HepG2 (cell line): ENCODE data around the gene HEBP1. TPM values are rescaled to one million over a fixed set of nuclear protein-coding genes. Genes with fewer than 3 reads are reported as not detected.

Source experiments
- ATAC-seq: fragments of 200-7000 bp; cut with Tn5 transposase; 3 replicates; pipeline ENCODE4 v1.9.1; 2020; ENCODE audit warnings: mild to moderate bottlenecking, moderate library complexity
- BruUV-seq: library from RNA; stranded (reverse); fragments of 400-500 nt; replicated peaks from 2 replicates; lab custom pipeline; 2021; lab: Mats Ljungman, UMichigan
- CTCF ChIA-PET: fragments of 300-600 bp; formaldehyde crosslinking; extraction: SDS; loops from one replicate; lab custom pipeline; 2021; ENCODE audit warnings: low total read pairs, inconsistent platforms, low intra/inter-chr PET ratio; lab: Yijun Ruan, JAX
- POLR2A ChIA-PET: fragments of 350-600 bp; sonication (Branson Sonifier 250); formaldehyde crosslinking; loops from one replicate; lab custom pipeline; 2020; ENCODE audit warnings: antibody characterized with exemption, inconsistent platforms; lab: Yijun Ruan, JAX
- DNase-seq: peaks from one replicate; pipeline ENCODE4 v3.0.0-alpha.2; 2015; ENCODE audit warnings: low spot score
- FAIRE-seq: peaks from 3 replicates; lab custom pipeline; 2011; peaks lifted over from hg19 to GRCh38; lab: Jason Lieb, UNC
- H2AFZ ChIP-seq: one replicate; pipeline ENCODE4 v1.6.1; 2011; ENCODE audit warnings: low read length, inconsistent platforms
- H3K27ac ChIP-seq: fragments of 300-600 bp; 3 replicates; pipeline ENCODE4 v1.8.0; 2011; ENCODE audit warnings: mixed run types, mild to moderate bottlenecking, mixed read lengths, low read length, inconsistent platforms; ENCODE audit not compliant: insufficient read depth; ENCODE audit errors: extremely low read length
- H3K27me3 ChIP-seq, 2 experiments: fragments of 200-600 bp in 1 of 2; 2 replicates in 1 of 2; 3 replicates in 1 of 2; pipeline versions ENCODE4 v1.6.0 to v1.8.0; 2011; ENCODE audit warnings: low read length in 2 of 2, mild to moderate bottlenecking in 2 of 2, moderate library complexity in 2 of 2, inconsistent platforms in 1 of 2; ENCODE audit not compliant: insufficient read depth in 2 of 2, control insufficient read depth in 1 of 2
- H3K36me3 ChIP-seq, 2 experiments: fragments of 200-600 bp in 1 of 2; replicated peaks in 1 of 2; 2 replicates in 1 of 2; 3 replicates in 1 of 2; pipeline versions ENCODE4 v1.5.1 to v1.8.0; 2011; ENCODE audit warnings: low read length in 2 of 2, inconsistent platforms in 1 of 2; ENCODE audit not compliant: insufficient read depth in 2 of 2, control insufficient read depth in 1 of 2
- H3K4me1 ChIP-seq: 2 replicates; pipeline ENCODE4 v1.5.1; 2012; ENCODE audit warnings: low read length, inconsistent platforms; ENCODE audit not compliant: insufficient read depth
- H3K4me2 ChIP-seq: 2 replicates; pipeline ENCODE4 v1.6.0; 2011; ENCODE audit warnings: low read depth, low read length, inconsistent platforms
- H3K4me3 ChIP-seq, 3 experiments: fragments of 200-600 bp in 1 of 3; sonication (generic), shearing (Covaris generic) in 1 of 3; replicated peaks in 1 of 3; 2 replicates each; pipeline ENCODE4 v1.5.1; 2011 to 2016; ENCODE audit warnings: low read length in 3 of 3, inconsistent platforms in 2 of 3, low read depth in 2 of 3, mild to moderate bottlenecking in 2 of 3, control low read depth in 1 of 3, mixed read lengths in 1 of 3; ENCODE audit not compliant: insufficient read depth in 1 of 3
- H3K79me2 ChIP-seq: one replicate; pipeline ENCODE4 v1.6.1; 2011; ENCODE audit warnings: low read length, inconsistent platforms; ENCODE audit not compliant: insufficient read depth
- H3K9ac ChIP-seq: 2 replicates; pipeline ENCODE4 v1.6.0; 2011; ENCODE audit warnings: mild to moderate bottlenecking, low read depth, low read length, inconsistent platforms; ENCODE audit not compliant: insufficient read depth
- H3K9me3 ChIP-seq: 2 replicates; pipeline ENCODE4 v1.5.1; 2012; ENCODE audit warnings: mild to moderate bottlenecking, low read length
- H4K20me1 ChIP-seq: 2 replicates; pipeline ENCODE4 v1.6.0; 2011; ENCODE audit warnings: inconsistent platforms, mild to moderate bottlenecking, low read length, moderate library complexity; ENCODE audit not compliant: insufficient read depth
- ARNT2 ChIP-seq: sonication (generic); formaldehyde crosslinking; IDR thresholded peaks from 2 replicates; pipeline ENCODE4 v1.8.0; 2022; ENCODE audit warnings: mild to moderate bottlenecking, low read depth, missing genetic modification reagents, moderate library complexity
- ASH2L ChIP-seq: fragments of 300-600, 200-600 bp; sonication (generic); IDR thresholded peaks from 2 replicates; pipeline ENCODE4 v1.7.0; 2017; ENCODE audit warnings: low read depth, mild to moderate bottlenecking, moderate library complexity, mixed read lengths, low read length; ENCODE audit not compliant: insufficient read length
- EP300 ChIP-seq, 3 experiments: sonication (generic) in 1 of 3; formaldehyde crosslinking in 1 of 3; IDR thresholded peaks; 2 replicates each; pipeline versions ENCODE4 v1.5.1 to v1.6.1; 2011 to 2020; ENCODE audit warnings: low read depth in 2 of 3, low read length in 2 of 3, borderline replicate concordance in 1 of 3, improper control_type of control experiment in 1 of 3, mild to moderate bottlenecking in 1 of 3, missing genetic modification reagents in 1 of 3, moderate library complexity in 1 of 3
- FOXO1 ChIP-seq: sonication (generic); formaldehyde crosslinking; IDR thresholded peaks from 2 replicates; pipeline ENCODE4 v1.4.0; 2020; ENCODE audit warnings: missing genetic modification reagents
- MAX ChIP-seq: IDR thresholded peaks from 2 replicates; pipeline ENCODE4 v1.6.1; 2012; ENCODE audit warnings: inconsistent platforms
- PRMT3 ChIP-seq: sonication (generic); formaldehyde crosslinking; IDR thresholded peaks from 2 replicates; pipeline ENCODE4 v1.8.1; 2022; ENCODE audit warnings: low read depth, mild to moderate bottlenecking, moderate library complexity, missing genetic modification reagents, borderline replicate concordance
- SOX13 ChIP-seq, 3 experiments: fragments of 450-650 bp in 1 of 3; sonication (generic) in 1 of 3; formaldehyde crosslinking in 1 of 3; IDR thresholded peaks in 2 of 3; conservative IDR thresholded peaks in 1 of 3; 2 replicates each; pipeline versions ENCODE4 v1.5.0 to v1.6.1; 2016 to 2020; ENCODE audit warnings: antibody characterized with exemption in 1 of 3, mild to moderate bottlenecking in 1 of 3, missing compliant biosample characterization in 1 of 3, missing genetic modification reagents in 1 of 3, moderate library complexity in 1 of 3
- ZNF430 ChIP-seq: sonication (generic); formaldehyde crosslinking; IDR thresholded peaks from 2 replicates; pipeline ENCODE4 v1.9.0; 2021; ENCODE audit warnings: mild to moderate bottlenecking, missing genetic modification reagents
- WGBS: methylation state at CpG from one replicate; pipeline ENCODE4 v1.1.6; 2017; ENCODE audit warnings: low lambda C conversion rate; 5-methylcytosine and 5-hydroxymethylcytosine counted together
- in situ Hi-C: cut with HindIII; loops from 2 replicates; pipeline ENCODE4 v1.10.0; 2017; ENCODE audit warnings: low pct_unique_long_range_greater_than_20kb; ENCODE audit not compliant: extremely low pct_ligation_motif_present
- intact Hi-C: fragments of 100-400 bp; cut with micrococcal nuclease; formaldehyde crosslinking; loops from one replicate; pipeline ENCODE4 v1.10.0; 2022; ENCODE audit not compliant: unreplicated experiment
- polyA plus RNA-seq, 8 experiments: library from polyadenylated mRNA; depleted of rRNA in 3 of 8; stranded (reverse) in 7 of 8; unstranded in 1 of 8; fragments of >200 nt; fragmentation: Illumina TruSeq in 4 of 8; extraction: Trizol in 4 of 8; gene quantifications; 2 replicates each; pipeline versions ENCODE4 v1.2.1 to v1.2.3, GENCODE V29; 2011 to 2016; ENCODE audit warnings: low read depth in 4 of 8, missing spikeins in 1 of 8, mixed read lengths in 1 of 8; ENCODE audit not compliant: insufficient read depth in 1 of 8
- total RNA-seq, 5 experiments: library from RNA; depleted of rRNA; stranded (reverse); fragments of >200 nt; fragmentation: Illumina TruSeq; extraction: Trizol; gene quantifications; 2 replicates each; pipeline ENCODE4 v1.2.3, GENCODE V29; 2016; ENCODE audit warnings: low read depth in 1 of 5

Gene HEBP1
- total and polyA plus RNA-seq, 2 of the 13 experiments (the other 11 are each of a cell fraction or from before 2014, with no cell fraction given): 7.8 to 9.4 TPM

- Histone ChIP-seq H3K79me2 (no peaks in the 10 kb centered on the region), H4K20me1 (no peaks in the 10 kb centered on the region), H2AFZ (no peak overlapping the region), H3K27ac (no peak overlapping the region), H3K4me3 (no peak overlapping the region), H3K9me3 (no peaks in the 10 kb centered on the region), H3K27me3 (no peaks in the 10 kb centered on the region; a peak in 1 of 5 replicates), H3K36me3 (no peaks in the 10 kb centered on the region), H3K4me2 (no peak overlapping the region), H3K4me1 (no peaks in the 10 kb centered on the region), H3K9ac (no peak overlapping the region)
- ChIA-PET POLR2A (no interaction called here), CTCF (no interaction called here)
- intact Hi-C loops (no loop called here), in situ Hi-C loops (no loop called here)
- FAIRE-seq (no peak), ATAC-seq (no peak), DNase-seq (no peak)
- no TSS peak for BruUV-seq
- 34% methylated on average over 4 of the region's 4 CpGs for WGBS
- TF ChIP-seq ZNF430 (CRISPR knock-in tag) (no peak), EP300 (IDR thresholded peaks at IDR 0.05; ENCODE audit: low read depth in 2 of 2, low read length in 2 of 2) (no peak), EP300 (CRISPR knock-in tag; IDR thresholded peaks at IDR 0.05; ENCODE audit: borderline replicate concordance) (no peak), ASH2L (no peak), FOXO1 (CRISPR knock-in tag) (no peak), ARNT2 (CRISPR knock-in tag) (no peak), PRMT3 (CRISPR knock-in tag) (no peak), MAX (no peak), SOX13 (IDR thresholded peaks at IDR 0.05) (no peak), SOX13 (CRISPR knock-in tag; conservative IDR thresholded peaks at IDR 0.05 in 1 of 2, IDR thresholded peaks at IDR 0.05 in 1 of 2) (no peak)
These were observed 28.9 kb upstream of the HEBP1 start for GRCh38 chr12:13028825-13029570.
